ENCODE data around the gene C11orf21. TPM values are rescaled to one million over a fixed set of nuclear protein-coding genes. Genes with fewer than 3 reads are reported as not detected.

Gene C11orf21
- polyA plus RNA-seq, 3 donors, result 10.8 to 135 (median 13.1) TPM

DNA sequence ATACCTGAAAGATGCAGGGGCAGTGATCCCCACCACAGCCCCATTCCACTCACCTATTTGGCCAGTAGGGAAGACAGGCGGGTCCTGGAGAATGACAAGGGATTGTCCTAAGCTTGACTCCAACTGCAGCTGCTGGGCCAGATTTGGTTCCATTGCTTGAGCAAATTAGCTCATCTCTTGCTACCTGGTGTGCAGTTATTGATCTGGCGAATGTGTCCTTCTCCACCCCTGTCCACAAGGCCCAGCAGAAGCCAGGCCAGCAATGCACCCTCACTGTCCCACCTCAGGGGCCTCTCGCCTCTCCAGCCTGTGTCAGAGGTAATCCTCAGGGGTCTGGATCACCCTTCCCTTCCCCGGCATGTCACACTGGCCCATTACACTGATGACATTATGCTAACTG is 23.4 kb upstream of the C11orf21 start:
- Histone ChIP-seq H3K4me3 (replicated peaks in 1 of 3; ENCODE audit: low read depth in 2 of 3, low read length in 3 of 3) (no peak overlapping the region), H2AFZ (ENCODE audit: insufficient read depth, low read depth, low read length, poor library complexity, severe bottlenecking) (no peak overlapping the region), H3K9ac (ENCODE audit: insufficient read depth, low read length, poor library complexity, severe bottlenecking) (no peak overlapping the region), H3K79me2 (ENCODE audit: insufficient read depth, low read length) (no peaks in the 10 kb centered on the region), H4K20me1 (ENCODE audit: insufficient read depth, low read length) (peaks cover 1% of the 10 kb centered on the region), H3K36me3 (replicated peaks in 1 of 2; ENCODE audit: control insufficient read depth in 1 of 2, insufficient read depth in 2 of 2, low read length in 2 of 2) (no peaks in the 10 kb centered on the region), H3K4me2 (replicated peaks; ENCODE audit: extremely low read depth, low read length, poor library complexity, severe bottlenecking) (no peak overlapping the region), H3K27me3 (ENCODE audit: control insufficient read depth in 2 of 2, insufficient read depth in 2 of 2, low read length in 2 of 2) (peaks cover 0 to 24% of the 10 kb centered on the region in 2 donors), H3K9me3 (replicated peaks in 1 of 2; ENCODE audit: control insufficient read depth in 1 of 2, insufficient read depth in 1 of 2, low read length in 2 of 2) (peaks cover 6 to 12% of the 10 kb centered on the region in 2 donors), H3K27ac (ENCODE audit: low read depth in 1 of 2, low read length in 2 of 2) (no peak overlapping the region), H3K4me1 (ENCODE audit: control insufficient read depth in 1 of 2, insufficient read depth in 2 of 2, low read length in 2 of 2) (no peaks in the 10 kb centered on the region)
- intact Hi-C loops (cut with micrococcal nuclease), result no loop called here
- TF ChIP-seq, protein P1, sequence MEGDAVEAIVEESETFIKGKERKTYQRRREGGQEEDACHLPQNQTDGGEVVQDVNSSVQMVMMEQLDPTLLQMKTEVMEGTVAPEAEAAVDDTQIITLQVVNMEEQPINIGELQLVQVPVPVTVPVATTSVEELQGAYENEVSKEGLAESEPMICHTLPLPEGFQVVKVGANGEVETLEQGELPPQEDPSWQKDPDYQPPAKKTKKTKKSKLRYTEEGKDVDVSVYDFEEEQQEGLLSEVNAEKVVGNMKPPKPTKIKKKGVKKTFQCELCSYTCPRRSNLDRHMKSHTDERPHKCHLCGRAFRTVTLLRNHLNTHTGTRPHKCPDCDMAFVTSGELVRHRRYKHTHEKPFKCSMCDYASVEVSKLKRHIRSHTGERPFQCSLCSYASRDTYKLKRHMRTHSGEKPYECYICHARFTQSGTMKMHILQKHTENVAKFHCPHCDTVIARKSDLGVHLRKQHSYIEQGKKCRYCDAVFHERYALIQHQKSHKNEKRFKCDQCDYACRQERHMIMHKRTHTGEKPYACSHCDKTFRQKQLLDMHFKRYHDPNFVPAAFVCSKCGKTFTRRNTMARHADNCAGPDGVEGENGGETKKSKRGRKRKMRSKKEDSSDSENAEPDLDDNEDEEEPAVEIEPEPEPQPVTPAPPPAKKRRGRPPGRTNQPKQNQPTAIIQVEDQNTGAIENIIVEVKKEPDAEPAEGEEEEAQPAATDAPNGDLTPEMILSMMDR (IDR thresholded peaks at IDR 0.05), result no peak
- Mint-ChIP-seq H3K27ac (no peak overlapping the region), H3K36me3 (no peaks in the 10 kb centered on the region), H3K27me3 (ENCODE audit: low read depth in 3 of 3) (peaks cover 32 to 73% (median 45%) of the 10 kb centered on the region in 3 donors), H3K4me1 (peaks cover 4% of the 10 kb centered on the region), H3K4me3 (peak overlapping the region in 1 of 2 donors; percentile 22), H3K9me3 (peaks cover 17 to 61% (median 40%) of the 10 kb centered on the region in 7 donors)
- 100% methylated on average over 3 of the region's 4 CpGs for WGBS (ENCODE audit: insufficient coverage)
- DNase-seq, result no peak

DNA sequence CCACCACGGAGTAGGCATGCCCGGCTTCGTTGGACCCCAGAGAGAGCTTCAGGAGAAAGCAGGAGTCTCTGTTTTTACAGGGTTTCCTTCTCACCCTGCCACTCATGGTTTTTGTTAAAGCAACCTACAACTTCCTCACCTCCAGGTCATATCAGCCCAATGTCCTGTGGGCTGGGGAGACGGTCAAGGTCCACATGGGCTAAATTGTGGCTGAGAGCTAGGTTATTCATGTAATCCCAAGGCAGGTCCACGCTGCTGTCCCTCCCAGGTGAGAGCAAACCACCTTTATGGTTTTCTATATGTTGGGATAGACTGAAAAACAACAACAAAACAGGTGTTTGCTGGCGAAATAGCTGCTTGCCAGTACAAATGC is 19.6 kb upstream of the C11orf21 start:
- Histone ChIP-seq H3K9ac (ENCODE audit: insufficient read depth, low read length, poor library complexity, severe bottlenecking) (no peak overlapping the region), H4K20me1 (ENCODE audit: insufficient read depth, low read length) (peaks cover 22% of the 10 kb centered on the region), H3K27ac (ENCODE audit: low read depth in 1 of 2, low read length in 2 of 2) (no peak overlapping the region), H3K36me3 (replicated peaks in 1 of 2; ENCODE audit: control insufficient read depth in 1 of 2, insufficient read depth in 2 of 2, low read length in 2 of 2) (no peaks in the 10 kb centered on the region), H3K79me2 (ENCODE audit: insufficient read depth, low read length) (no peaks in the 10 kb centered on the region), H3K4me3 (replicated peaks in 1 of 3; ENCODE audit: low read depth in 2 of 3, low read length in 3 of 3) (no peak overlapping the region), H3K4me2 (replicated peaks; ENCODE audit: extremely low read depth, low read length, poor library complexity, severe bottlenecking) (no peak overlapping the region), H3K27me3 (ENCODE audit: control insufficient read depth in 2 of 2, insufficient read depth in 2 of 2, low read length in 2 of 2) (peaks cover 0 to 22% of the 10 kb centered on the region in 2 donors), H3K4me1 (ENCODE audit: control insufficient read depth in 1 of 2, insufficient read depth in 2 of 2, low read length in 2 of 2) (no peaks in the 10 kb centered on the region), H3K9me3 (replicated peaks in 1 of 2; ENCODE audit: control insufficient read depth in 1 of 2, insufficient read depth in 1 of 2, low read length in 2 of 2) (peaks cover 0 to 7% of the 10 kb centered on the region in 2 donors), H2AFZ (ENCODE audit: insufficient read depth, low read depth, low read length, poor library complexity, severe bottlenecking) (no peak overlapping the region)
- 87% methylated on average over 4 of the region's 6 CpGs for WGBS (ENCODE audit: insufficient coverage)
- H3K27ac Mint-ChIP-seq, result no peak overlapping the region
- TF ChIP-seq, protein P1 (IDR thresholded peaks at IDR 0.05), result no peak
- H3K36me3 Mint-ChIP-seq, result peaks cover 2 to 5% of the 10 kb centered on the region in 2 donors
- peak overlapping the region in 1 of 2 donors; percentile 42 for H3K4me3 Mint-ChIP-seq
- intact Hi-C loops (cut with micrococcal nuclease), result no loop called here
- peaks cover 4% of the 10 kb centered on the region for H3K4me1 Mint-ChIP-seq
- no peak for DNase-seq
- H3K9me3 Mint-ChIP-seq, result peaks cover 15 to 48% (median 27%) of the 10 kb centered on the region in 7 donors
- H3K27me3 Mint-ChIP-seq (ENCODE audit: low read depth in 3 of 3), result peaks cover 26 to 58% (median 39%) of the 10 kb centered on the region in 3 donors

Measured in CD14-positive monocyte (primary cell).